Subcutaneous adipose tissue (tissue), 4 donors: ENCODE data around the gene DLG2. TPM values are rescaled to one million over a fixed set of nuclear protein-coding genes. Genes with fewer than 3 reads are reported as not detected.

Experiments used
- total RNA-seq, 4 donors: library from RNA; depleted of rRNA; stranded (reverse); fragments of >200 nt; gene quantifications; one replicate each; pipeline ENCODE4 v1.1.0, GENCODE V29; 2016
- TF ChIP-seq, protein P1 (sequence below): fragments of 450-650 bp; IDR thresholded peaks from one replicate; pipeline ENCODE4 v1.5.1; 2016; ENCODE audit warnings: low read depth, mild to moderate bottlenecking, control low read depth, antibody characterized with exemption, moderate library complexity

DLG2 gene
- total RNA-seq, 4 donors from 2014 or later: 3.6 to 7.0 (median 6.1) TPM

DNA sequence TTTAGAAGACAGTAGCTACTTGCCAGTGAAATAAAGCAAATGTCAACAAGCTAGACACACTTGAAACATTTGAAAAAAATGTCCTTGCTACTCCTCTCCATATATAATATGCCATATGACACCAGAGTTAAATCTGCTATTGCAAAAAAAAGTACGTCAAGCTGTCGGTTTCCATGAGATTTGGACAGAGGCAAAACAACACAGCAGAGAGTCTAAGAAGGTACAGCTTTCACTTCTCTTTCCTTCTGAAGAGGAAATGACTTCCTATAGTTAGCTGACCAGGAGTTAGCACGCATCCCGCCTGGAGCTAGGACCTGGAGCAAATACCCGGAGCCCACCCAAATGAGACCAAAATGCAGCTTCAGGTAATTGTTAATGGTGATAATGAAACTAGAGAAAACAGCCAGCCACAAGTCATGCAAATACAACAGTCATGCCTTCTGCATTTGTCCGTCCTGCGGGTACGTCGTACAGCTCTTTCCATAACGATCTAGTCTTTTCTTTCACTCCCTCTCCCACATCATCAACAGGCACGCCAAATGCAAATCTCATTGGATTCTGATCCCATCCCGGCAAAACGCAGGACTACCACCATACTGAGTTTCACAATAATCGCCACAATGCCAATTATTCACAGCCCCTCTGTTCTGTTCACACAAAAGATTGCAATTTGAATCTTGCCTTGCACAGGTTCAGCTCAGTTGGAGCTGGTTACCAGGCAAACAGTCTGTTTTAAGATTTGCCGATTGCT is 1945.9 kb downstream of the DLG2 start:
- TF ChIP-seq, protein P1, sequence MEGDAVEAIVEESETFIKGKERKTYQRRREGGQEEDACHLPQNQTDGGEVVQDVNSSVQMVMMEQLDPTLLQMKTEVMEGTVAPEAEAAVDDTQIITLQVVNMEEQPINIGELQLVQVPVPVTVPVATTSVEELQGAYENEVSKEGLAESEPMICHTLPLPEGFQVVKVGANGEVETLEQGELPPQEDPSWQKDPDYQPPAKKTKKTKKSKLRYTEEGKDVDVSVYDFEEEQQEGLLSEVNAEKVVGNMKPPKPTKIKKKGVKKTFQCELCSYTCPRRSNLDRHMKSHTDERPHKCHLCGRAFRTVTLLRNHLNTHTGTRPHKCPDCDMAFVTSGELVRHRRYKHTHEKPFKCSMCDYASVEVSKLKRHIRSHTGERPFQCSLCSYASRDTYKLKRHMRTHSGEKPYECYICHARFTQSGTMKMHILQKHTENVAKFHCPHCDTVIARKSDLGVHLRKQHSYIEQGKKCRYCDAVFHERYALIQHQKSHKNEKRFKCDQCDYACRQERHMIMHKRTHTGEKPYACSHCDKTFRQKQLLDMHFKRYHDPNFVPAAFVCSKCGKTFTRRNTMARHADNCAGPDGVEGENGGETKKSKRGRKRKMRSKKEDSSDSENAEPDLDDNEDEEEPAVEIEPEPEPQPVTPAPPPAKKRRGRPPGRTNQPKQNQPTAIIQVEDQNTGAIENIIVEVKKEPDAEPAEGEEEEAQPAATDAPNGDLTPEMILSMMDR: no peak

DNA sequence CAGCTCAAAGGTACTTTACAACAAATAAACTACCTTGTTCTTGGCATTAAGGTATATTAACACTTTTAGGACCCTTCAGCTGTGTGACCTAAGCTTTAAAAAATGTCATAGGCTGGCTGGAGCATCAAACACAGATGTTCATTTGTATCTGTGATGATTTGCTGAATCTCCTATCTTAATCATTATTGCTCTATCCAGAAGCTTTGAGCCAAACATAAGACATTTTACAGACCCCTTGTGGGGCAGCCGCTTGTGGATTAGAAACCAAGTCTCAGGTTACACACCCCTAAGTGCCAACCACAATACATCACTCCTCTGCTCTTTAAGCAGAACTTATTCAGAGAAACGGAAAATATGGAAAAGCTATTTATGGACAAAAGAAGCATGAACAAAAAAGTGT is 1946.8 kb downstream of the DLG2 start:
- TF ChIP-seq, protein P1: no peak

DNA sequence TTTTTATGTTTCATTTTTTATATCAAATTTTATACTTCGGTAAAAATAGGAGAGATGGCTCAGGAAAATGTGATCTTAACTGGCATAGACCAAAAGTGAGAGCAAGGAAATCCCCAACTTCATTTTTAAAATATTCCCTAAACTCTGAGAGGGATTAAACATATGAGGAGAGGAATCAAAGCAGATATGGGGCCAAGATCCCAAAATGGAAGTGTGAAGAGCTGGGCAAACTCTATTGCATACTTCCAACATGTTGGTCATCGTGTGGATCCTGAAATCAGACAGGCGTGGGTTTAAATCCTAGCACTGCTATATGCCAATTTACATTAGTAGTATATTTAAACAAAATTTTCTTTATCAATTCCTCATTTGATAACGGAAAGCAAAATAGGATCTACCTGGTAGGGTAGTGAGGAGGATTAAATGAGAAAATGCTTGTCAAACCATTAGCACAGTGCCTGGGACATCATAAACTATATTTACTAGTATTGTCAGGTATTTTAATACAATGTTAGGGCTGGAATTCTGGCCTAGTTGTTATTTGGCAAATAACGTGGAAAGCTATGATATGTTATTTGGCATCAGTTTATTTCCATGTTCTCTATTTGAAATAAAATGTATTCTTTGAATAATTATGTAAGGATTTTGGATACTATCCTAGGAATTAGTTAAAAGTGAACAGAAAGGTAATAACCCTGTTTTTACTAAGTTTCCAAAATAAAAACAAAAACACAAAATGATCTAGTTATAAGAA is 1948.1 kb downstream of the DLG2 start:
- TF ChIP-seq, protein P1: no peak

DNA sequence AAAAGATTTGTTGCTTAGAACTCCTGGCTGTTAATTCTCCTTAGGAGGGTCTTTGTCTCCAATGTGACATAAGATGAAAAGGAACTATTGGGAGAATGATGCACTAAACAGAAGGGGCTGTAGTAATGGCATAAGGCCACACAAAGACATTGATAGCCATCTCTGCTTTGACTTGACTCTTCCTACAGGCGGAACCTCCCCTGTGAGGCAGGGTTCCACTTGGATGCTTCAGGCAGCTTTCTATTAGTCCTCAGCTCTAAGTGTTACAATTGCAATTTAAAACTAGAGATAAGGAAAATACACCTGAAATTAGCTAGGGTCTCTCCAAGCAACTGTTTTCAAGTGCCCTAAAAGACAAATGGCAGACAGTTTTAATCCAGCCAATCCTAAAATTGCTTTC is 1949.4 kb downstream of the DLG2 start:
- TF ChIP-seq, protein P1: no peak

DNA sequence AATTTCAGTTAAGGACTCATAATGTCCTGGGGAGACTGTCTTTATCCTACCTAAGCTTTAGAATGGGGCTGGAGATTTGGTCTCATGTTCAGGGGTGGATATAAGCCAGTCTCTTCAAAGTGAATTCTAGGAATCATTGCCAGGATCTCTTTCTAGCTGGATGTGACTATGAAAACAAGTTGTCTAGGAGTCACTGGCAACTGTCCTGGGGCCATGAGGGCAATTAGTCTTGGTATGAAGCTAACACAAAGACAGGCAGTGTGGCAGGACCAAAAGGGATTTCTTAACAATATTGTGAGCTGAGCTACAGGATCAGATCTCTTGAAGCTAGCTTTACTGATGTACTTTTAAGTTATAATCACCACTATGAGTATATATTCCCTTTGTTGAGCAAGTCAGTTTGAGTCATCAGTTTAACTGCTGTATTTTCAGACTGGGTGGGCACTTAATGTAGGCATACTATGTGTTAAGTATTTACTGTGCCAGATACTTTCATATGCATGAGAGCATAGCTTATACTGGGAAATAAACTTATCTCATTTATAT is 1951.0 kb downstream of the DLG2 start:
- TF ChIP-seq, protein P1: no peak

DNA sequence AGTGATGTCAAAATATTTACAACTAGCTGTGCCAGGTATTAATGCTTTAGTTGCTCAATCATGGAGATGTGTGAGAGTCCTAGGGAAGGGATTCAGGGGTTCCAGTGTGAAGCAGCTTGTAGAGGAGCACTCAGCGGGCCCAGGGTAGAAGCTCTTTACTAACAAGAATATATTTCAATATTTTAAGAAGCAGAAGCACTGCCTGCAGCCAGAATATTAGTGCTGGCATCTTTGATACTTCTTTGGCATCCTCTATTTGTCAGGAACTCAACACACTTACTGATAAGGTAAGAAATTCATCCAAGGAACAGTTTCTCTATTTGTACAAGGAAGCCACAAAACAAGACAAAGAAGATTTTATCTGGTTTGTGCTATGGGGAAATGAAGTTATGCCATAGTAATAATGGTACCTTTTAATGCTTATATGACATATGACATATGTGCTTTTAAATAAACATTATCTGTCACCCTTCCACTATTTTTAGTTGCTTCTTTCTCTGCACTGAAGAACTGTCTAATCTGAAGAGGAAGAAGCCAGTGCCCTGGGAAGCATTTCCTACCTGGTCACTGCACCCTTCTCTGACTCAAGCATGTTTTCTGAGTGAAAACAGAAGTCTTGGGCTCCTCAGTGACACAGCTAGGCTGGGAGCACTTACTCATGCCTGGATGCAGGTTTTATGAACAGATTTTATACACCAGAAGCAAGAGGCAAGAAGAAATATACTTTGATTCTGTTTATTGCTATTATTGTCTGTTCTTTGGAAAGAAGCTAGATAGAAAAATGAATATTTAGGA is 1952.8 kb downstream of the DLG2 start:
- TF ChIP-seq, protein P1: no peak

DNA sequence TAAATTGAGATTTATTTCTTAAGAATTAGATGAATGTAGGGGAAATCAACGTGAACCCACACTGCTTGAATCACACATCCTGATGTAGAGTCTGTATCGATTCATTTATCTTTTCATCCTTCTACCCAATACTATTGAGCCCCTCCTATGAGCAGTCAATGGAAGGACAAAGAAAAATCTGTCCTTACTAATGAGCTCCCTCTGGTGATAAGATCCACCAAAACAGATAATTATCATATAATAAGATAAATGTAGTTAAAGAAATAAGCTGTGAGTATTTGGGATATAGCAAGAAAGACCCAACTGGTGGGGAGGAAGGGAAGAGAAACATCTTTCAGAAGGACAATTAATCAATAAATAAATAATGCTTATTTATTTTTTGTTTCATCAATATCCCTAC is 1955.9 kb downstream of the DLG2 start:
- TF ChIP-seq, protein P1: no peak
